GM21360 (cell line): ENCODE results near the gene APOA1.

Experiments
- ATAC-seq: cut with Tn5 transposase; IDR thresholded peaks from one replicate; pipeline ENCODE4 v1.9.1; 2021; ENCODE audit warnings: mild to moderate bottlenecking, moderate library complexity; ENCODE audit not compliant: unreplicated experiment

APOA1 gene

GRCh38 chr11:116791813-116792143 is 45.6 kb downstream of the APOA1 start, which contains the start of gene APOA5:
APOA5 (minus strand) TSS chr11:116791879; CDS start chr11:116791860, 19 bp downstream.
- no peak for ATAC-seq

- ATAC-seq: no peak
Measured at GRCh38 chr11:116791002-116791812, 46.2 kb downstream of the APOA1 start.

- ATAC-seq: no peak
Measured at GRCh38 chr11:116790167-116791001, 47.0 kb downstream of the APOA1 start.

GRCh38 chr11:116788975-116789374 is 48.4 kb downstream of the APOA1 start:
- ATAC-seq: no peak

- no peak for ATAC-seq
Measured at GRCh38 chr11:116788534-116788933, 48.9 kb downstream of the APOA1 start.

- peak; percentile 81 for ATAC-seq
Measured at GRCh38 chr11:116787786-116788486, 49.5 kb downstream of the APOA1 start, which contains the start of gene ZPR1. ZPR1 (minus strand) TSS chr11:116788023; CDS start chr11:116787990, 33 bp downstream.

GRCh38 chr11:116787436-116787785 is 50.0 kb downstream of the APOA1 start:
- peak; percentile 13 for ATAC-seq

- no peak for ATAC-seq
Measured at GRCh38 chr11:116786966-116787365, 50.5 kb downstream of the APOA1 start.

- no peak for ATAC-seq
Measured at GRCh38 chr11:116786326-116786725, 51.1 kb downstream of the APOA1 start.
